Activated CD8-positive, alpha-beta memory T cell treated with anti-CD3 and anti-CD28 coated beads, Interleukin-2, amount 50 U/mL, for 48 hours (primary cell): ENCODE data around the gene RSPH3.
"Not testable (repeated sequence)": the region's sequence is repeated elsewhere in the genome, so short reads cannot be mapped to it uniquely, and the experiment has no call there.

Source experiments
- DNase-seq: peaks from one replicate; pipeline ENCODE4 v3.0.0-alpha.2; 2020

Gene RSPH3

GRCh38 chr6:159020011-159020410 is 20.0 kb upstream of the RSPH3 start:
- DNase-seq = no peak

GRCh38 chr6:159017757-159018559 is 18.0 kb upstream of the RSPH3 start:
- no peak for DNase-seq

- no peak for DNase-seq
These were observed 14.4 kb upstream of the RSPH3 start for GRCh38 chr6:159014406-159014805.

- DNase-seq = no peak
These were observed 13.2 kb upstream of the RSPH3 start for GRCh38 chr6:159013229-159013628.

- DNase-seq = no peak
These were observed 12.2 kb upstream of the RSPH3 start for GRCh38 chr6:159012201-159012600.

- not testable (repeated sequence) for DNase-seq
These were observed 10.1 kb upstream of the RSPH3 start for GRCh38 chr6:159010037-159010612.

- no peak for DNase-seq
These were observed 8.8 kb upstream of the RSPH3 start for GRCh38 chr6:159008656-159009288.

- no peak for DNase-seq
These were observed 7.5 kb upstream of the RSPH3 start for GRCh38 chr6:159007510-159007909.

GRCh38 chr6:159005436-159005835 is 5.4 kb upstream of the RSPH3 start:
- no peak for DNase-seq

- no peak for DNase-seq
These were observed 4.6 kb upstream of the RSPH3 start for GRCh38 chr6:159004592-159004991.

GRCh38 chr6:159002432-159003155 is 2.6 kb upstream of the RSPH3 start:
- DNase-seq = no peak

- no peak for DNase-seq
These were observed 792 bp downstream of the RSPH3 start for GRCh38 chr6:158999154-158999665.

GRCh38 chr6:158996856-158997255 is 3.1 kb downstream of the RSPH3 start:
- no peak for DNase-seq

GRCh38 chr6:158993639-158994038 is 6.4 kb downstream of the RSPH3 start:
- no peak for DNase-seq

GRCh38 chr6:158991017-158991723 is 8.8 kb downstream of the RSPH3 start:
- no peak for DNase-seq

GRCh38 chr6:158989711-158990110 is 10.3 kb downstream of the RSPH3 start:
- not testable (repeated sequence) for DNase-seq

- DNase-seq = no peak
These were observed 11.5 kb downstream of the RSPH3 start for GRCh38 chr6:158988477-158988876.

GRCh38 chr6:158987657-158988056 is 12.3 kb downstream of the RSPH3 start:
- no peak for DNase-seq

GRCh38 chr6:158978757-158979156 is 21.2 kb downstream of the RSPH3 start:
- no peak for DNase-seq

- no peak for DNase-seq
These were observed 22.6 kb downstream of the RSPH3 start for GRCh38 chr6:158977382-158977781.

GRCh38 chr6:158972241-158973233 is 27.5 kb downstream of the RSPH3 start:
- no peak for DNase-seq
